OCI-LY7 (cell line): ENCODE data around the gene GTF2IRD2. TPM values are rescaled to one million over a fixed set of nuclear protein-coding genes. Genes with fewer than 3 reads are reported as not detected.
A peak's percentile ranks its signal among the peaks of the same experiment; 100 is the strongest.
"Not testable (repeated sequence)": the region's sequence is repeated elsewhere in the genome, so short reads cannot be mapped to it uniquely, and the experiment has no call there.

Source experiments
- BruUV-seq: library from RNA; stranded (reverse); fragments of 400-500 nt; replicated peaks from 2 replicates; lab custom pipeline; 2021; lab: Mats Ljungman, UMichigan
- CTCF ChIA-PET: fragments of 300-600 bp; sonication (Branson Sonifier 250); formaldehyde crosslinking; loops from one replicate; lab custom pipeline; 2022; ENCODE audit warnings: antibody characterized with exemption; ENCODE audit not compliant: unreplicated experiment; lab: Charles Lee
- POLR2A ChIA-PET: fragments of 300-600 bp; sonication (Branson Sonifier 250); formaldehyde crosslinking; loops from one replicate; lab custom pipeline; 2022; ENCODE audit warnings: antibody characterized with exemption; lab: Charles Lee
- DNase-seq: peaks from one replicate; pipeline ENCODE4 v3.0.0-alpha.2; 2015; ENCODE audit warnings: low spot score
- H2AFZ ChIP-seq: fragments of 200-600 bp; sonication (generic), shearing (Covaris generic); 2 replicates; pipeline ENCODE4 v1.6.1; 2014; ENCODE audit warnings: mild to moderate bottlenecking, antibody characterized with exemption, low read length, moderate library complexity
- H3K27ac ChIP-seq: fragments of 200-600 bp; sonication (generic); 2 replicates; pipeline ENCODE4 v1.5.1; 2014; ENCODE audit warnings: mixed run types, low read depth, mild to moderate bottlenecking, moderate library complexity, low read length, inconsistent platforms; ENCODE audit not compliant: poor library complexity, severe bottlenecking
- H3K36me3 ChIP-seq: fragments of 200-600 bp; sonication (generic); 2 replicates; pipeline ENCODE4 v1.6.1; 2014; ENCODE audit warnings: mild to moderate bottlenecking, antibody characterized with exemption, low read length, moderate library complexity, mixed read lengths; ENCODE audit not compliant: insufficient read depth
- H3K4me1 ChIP-seq: fragments of 200-600 bp; sonication (generic); 2 replicates; pipeline ENCODE4 v1.5.1; 2014; ENCODE audit warnings: mild to moderate bottlenecking, low read length; ENCODE audit not compliant: insufficient read depth, poor library complexity, severe bottlenecking
- H3K4me2 ChIP-seq: fragments of 200-600 bp; sonication (generic); 2 replicates; pipeline ENCODE4 v1.6.1; 2014; ENCODE audit warnings: mild to moderate bottlenecking, low read length
- H3K4me3 ChIP-seq: fragments of 200-600 bp; sonication (generic); 2 replicates; pipeline ENCODE4 v1.5.1; 2014; ENCODE audit warnings: mild to moderate bottlenecking, low read depth, low read length; ENCODE audit not compliant: poor library complexity, severe bottlenecking
- H3K79me2 ChIP-seq: fragments of 200-600 bp; sonication (generic); 2 replicates; pipeline ENCODE4 v1.6.1; 2016; ENCODE audit warnings: low read depth, mild to moderate bottlenecking, low read length, moderate library complexity, mixed read lengths; ENCODE audit not compliant: insufficient read depth
- H3K9me2 ChIP-seq: fragments of 200-600 bp; sonication (generic); 2 replicates; pipeline ENCODE4 v1.6.1; 2016; ENCODE audit warnings: mild to moderate bottlenecking, low read length, mixed read lengths; ENCODE audit not compliant: insufficient read depth
- H3K9me3 ChIP-seq: fragments of 200-600 bp; sonication (generic); 2 replicates; pipeline ENCODE4 v1.6.1; 2014; ENCODE audit warnings: mild to moderate bottlenecking, mixed run types, low read length, mixed read lengths
- H4K20me1 ChIP-seq: fragments of 200-600 bp; sonication (generic); 2 replicates; pipeline ENCODE4 v1.6.1; 2014; ENCODE audit warnings: mild to moderate bottlenecking, antibody characterized with exemption, low read length, moderate library complexity, mixed read lengths; ENCODE audit not compliant: insufficient read depth
- intact Hi-C: fragments of 100-400 bp; cut with micrococcal nuclease; formaldehyde crosslinking; loops from one replicate; pipeline ENCODE4 v1.10.0; 2022; ENCODE audit not compliant: unreplicated experiment
- total RNA-seq, 2 experiments: library from RNA; depleted of rRNA in 1 of 2; stranded (reverse); fragments of >200 nt in 1 of 2; shearing (Covaris generic) in 1 of 2; gene quantifications; 2 replicates each; pipeline ENCODE4 v1.2.3, GENCODE V29; 2014 to 2022

Gene GTF2IRD2
- total RNA-seq, 2 experiments from 2014 or later = 4.2 to 14.6 TPM

GRCh38 chr7:74789200-74789736, 62.1 kb downstream of the GTF2IRD2 start:
- DNase-seq, H3K9me3 ChIP-seq, H2AFZ ChIP-seq, H3K27ac ChIP-seq, BruUV-seq, CTCF ChIA-PET, H3K4me2 ChIP-seq, POLR2A ChIA-PET, H4K20me1 ChIP-seq, intact Hi-C loops, H3K79me2 ChIP-seq, H3K4me1 ChIP-seq, H3K36me3 ChIP-seq, H3K4me3 ChIP-seq, H3K9me2 ChIP-seq: not testable (repeated sequence)

- not testable (repeated sequence) for H3K4me2 ChIP-seq, H3K4me3 ChIP-seq, BruUV-seq
Measured at GRCh38 chr7:74788369-74789150, 62.8 kb downstream of the GTF2IRD2 start.

GRCh38 chr7:74783595-74783994, 67.8 kb downstream of the GTF2IRD2 start:
- H3K4me1 ChIP-seq, intact Hi-C loops, H3K36me3 ChIP-seq, H3K9me2 ChIP-seq, H3K4me3 ChIP-seq, BruUV-seq, H3K79me2 ChIP-seq, H3K9me3 ChIP-seq, H3K27ac ChIP-seq, H4K20me1 ChIP-seq, POLR2A ChIA-PET, DNase-seq, H2AFZ ChIP-seq, H3K4me2 ChIP-seq, CTCF ChIA-PET: not testable (repeated sequence)

More at GRCh38 chr7:74788369-74789150, 62.8 kb downstream of the GTF2IRD2 start:
- H4K20me1 ChIP-seq, intact Hi-C loops, H3K9me2 ChIP-seq, H3K79me2 ChIP-seq, POLR2A ChIA-PET, H3K4me1 ChIP-seq, CTCF ChIA-PET, H3K36me3 ChIP-seq, H3K9me3 ChIP-seq, H2AFZ ChIP-seq, H3K27ac ChIP-seq: not testable (repeated sequence)
- DNase-seq = peak; percentile 83

GRCh38 chr7:74781746-74782145, 69.7 kb downstream of the GTF2IRD2 start:
- not testable (repeated sequence) for BruUV-seq, H3K36me3 ChIP-seq

GRCh38 chr7:74779053-74779452, 72.4 kb downstream of the GTF2IRD2 start:
- H3K36me3 ChIP-seq, intact Hi-C loops, CTCF ChIA-PET, H3K9me2 ChIP-seq, POLR2A ChIA-PET, H4K20me1 ChIP-seq, BruUV-seq, DNase-seq, H3K79me2 ChIP-seq, H3K4me2 ChIP-seq, H3K4me1 ChIP-seq, H3K4me3 ChIP-seq, H3K9me3 ChIP-seq, H3K27ac ChIP-seq, H2AFZ ChIP-seq: not testable (repeated sequence)

More at GRCh38 chr7:74781746-74782145, 69.7 kb downstream of the GTF2IRD2 start:
- H4K20me1 ChIP-seq, H2AFZ ChIP-seq, H3K27ac ChIP-seq, H3K9me2 ChIP-seq, DNase-seq, POLR2A ChIA-PET, H3K9me3 ChIP-seq, H3K4me1 ChIP-seq, H3K79me2 ChIP-seq, H3K4me3 ChIP-seq, CTCF ChIA-PET, H3K4me2 ChIP-seq, intact Hi-C loops: not testable (repeated sequence)

GRCh38 chr7:74775111-74775510, 76.3 kb downstream of the GTF2IRD2 start:
- H3K9me3 ChIP-seq, CTCF ChIA-PET, H3K4me1 ChIP-seq, H3K4me2 ChIP-seq, H3K27ac ChIP-seq, BruUV-seq, H4K20me1 ChIP-seq, H3K9me2 ChIP-seq, H3K4me3 ChIP-seq, POLR2A ChIA-PET, H3K79me2 ChIP-seq, DNase-seq, H3K36me3 ChIP-seq, intact Hi-C loops, H2AFZ ChIP-seq: not testable (repeated sequence)
